Breast epithelium (tissue), 4 donors: ENCODE measurements around the gene CD300A. TPM values are rescaled to one million over a fixed set of nuclear protein-coding genes. Genes with fewer than 3 reads are reported as not detected.

Experiments
- DNase-seq, 2 donors: peaks; one replicate each; pipeline ENCODE4 v3.0.0-alpha.2; 2019; ENCODE audit warnings: low spot score in 2 of 2
- H3K27ac ChIP-seq, 2 donors: fragments of 200-600 bp; sonication (generic) in 1 of 2; one replicate each; pipeline ENCODE4 v1.5.1; 2016 to 2019; ENCODE audit warnings: mild to moderate bottlenecking in 1 of 2
- H3K27me3 ChIP-seq, 2 donors: fragments of 200-600 bp; sonication (generic) in 1 of 2; one replicate each; pipeline versions ENCODE4 v1.5.1 to v1.6.0; 2017 to 2019; ENCODE audit warnings: control low read depth in 1 of 2, mild to moderate bottlenecking in 1 of 2
- H3K36me3 ChIP-seq: fragments of 200-600 bp; one replicate; pipeline ENCODE4 v1.5.1; 2019
- H3K4me1 ChIP-seq, 2 donors: fragments of 200-600 bp; sonication (generic); one replicate each; pipeline ENCODE4 v1.5.1; 2016 to 2019; ENCODE audit warnings: control low read depth in 1 of 2
- H3K4me3 ChIP-seq, 3 donors: fragments of 200-600 bp; sonication (generic); 1 replicate in 2 of 3; 2 replicates in 1 of 3; pipeline ENCODE4 v1.5.1; 2016 to 2019; ENCODE audit warnings: mild to moderate bottlenecking in 3 of 3, moderate library complexity in 2 of 3
- H3K9me3 ChIP-seq, 2 donors: fragments of 200-600 bp; sonication (generic) in 1 of 2; one replicate each; pipeline ENCODE4 v1.5.1; 2016 to 2019; ENCODE audit warnings: control low read depth in 1 of 2
- POLR2A ChIP-seq: fragments of 450-650 bp; IDR thresholded peaks from one replicate; pipeline ENCODE4 v1.6.1; 2016; ENCODE audit warnings: antibody characterized with exemption, mild to moderate bottlenecking, moderate library complexity
- POLR2AphosphoS5 ChIP-seq, 3 donors: sonication (generic); formaldehyde crosslinking; IDR thresholded peaks; one replicate each; pipeline ENCODE4 v1.6.1; 2017; ENCODE audit warnings: antibody characterized with exemption in 3 of 3
- intact Hi-C: fragments of 100-400 bp; cut with DNase I; formaldehyde crosslinking; loops from one replicate; pipeline ENCODE4 v1.15.1; 2023; ENCODE audit warnings: low total_unique reads
- total RNA-seq, 3 donors: library from RNA; depleted of rRNA; stranded (reverse); fragments of >200 nt; gene quantifications; one replicate each; pipeline ENCODE4 v1.1.0, GENCODE V29; 2016
- TF ChIP-seq, protein P1 (sequence below), 3 donors: fragments of 450-650 bp; IDR thresholded peaks; one replicate each; pipeline ENCODE4 v1.5.1; 2016 to 2017; ENCODE audit warnings: antibody characterized with exemption in 3 of 3, mild to moderate bottlenecking in 3 of 3, moderate library complexity in 3 of 3

Gene CD300A
- total RNA-seq, 3 donors from 2014 or later, result 6.2 to 15.7 (median 10.2) TPM

DNA sequence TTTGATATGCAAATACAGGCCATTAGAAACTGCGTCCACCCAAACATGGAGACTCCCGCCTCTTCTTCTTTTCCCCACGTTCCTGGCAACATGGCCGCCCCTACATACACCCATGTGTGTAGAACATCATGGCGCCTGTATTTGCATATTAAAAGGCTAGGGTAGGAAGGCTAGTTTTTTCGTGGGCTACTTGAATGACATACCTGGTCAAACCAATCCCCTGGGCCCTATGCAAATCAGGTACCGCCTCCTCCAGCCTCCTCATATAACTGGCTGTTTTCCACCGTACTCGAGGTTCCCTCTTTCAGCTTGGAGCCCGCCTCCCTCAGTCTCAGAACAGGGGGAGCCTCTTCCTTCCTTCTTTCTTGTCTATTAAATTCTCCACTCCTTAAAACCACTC, 65.7 kb downstream of the CD300A start:
- Histone ChIP-seq H3K4me3 (no peak overlapping the region), H3K27me3 (no peaks in the 10 kb centered on the region), H3K36me3 (no peaks in the 10 kb centered on the region), H3K9me3 (no peaks in the 10 kb centered on the region), H3K27ac (no peak overlapping the region), H3K4me1 (no peaks in the 10 kb centered on the region)
- DNase-seq, result peak in 1 of 2 donors; percentile 17
- intact Hi-C loops, result no loop called here
- TF ChIP-seq POLR2A, result no peak
- no peak for TF ChIP-seq POLR2AphosphoS5 (IDR thresholded peaks at IDR 0.05)
- TF ChIP-seq, protein P1, sequence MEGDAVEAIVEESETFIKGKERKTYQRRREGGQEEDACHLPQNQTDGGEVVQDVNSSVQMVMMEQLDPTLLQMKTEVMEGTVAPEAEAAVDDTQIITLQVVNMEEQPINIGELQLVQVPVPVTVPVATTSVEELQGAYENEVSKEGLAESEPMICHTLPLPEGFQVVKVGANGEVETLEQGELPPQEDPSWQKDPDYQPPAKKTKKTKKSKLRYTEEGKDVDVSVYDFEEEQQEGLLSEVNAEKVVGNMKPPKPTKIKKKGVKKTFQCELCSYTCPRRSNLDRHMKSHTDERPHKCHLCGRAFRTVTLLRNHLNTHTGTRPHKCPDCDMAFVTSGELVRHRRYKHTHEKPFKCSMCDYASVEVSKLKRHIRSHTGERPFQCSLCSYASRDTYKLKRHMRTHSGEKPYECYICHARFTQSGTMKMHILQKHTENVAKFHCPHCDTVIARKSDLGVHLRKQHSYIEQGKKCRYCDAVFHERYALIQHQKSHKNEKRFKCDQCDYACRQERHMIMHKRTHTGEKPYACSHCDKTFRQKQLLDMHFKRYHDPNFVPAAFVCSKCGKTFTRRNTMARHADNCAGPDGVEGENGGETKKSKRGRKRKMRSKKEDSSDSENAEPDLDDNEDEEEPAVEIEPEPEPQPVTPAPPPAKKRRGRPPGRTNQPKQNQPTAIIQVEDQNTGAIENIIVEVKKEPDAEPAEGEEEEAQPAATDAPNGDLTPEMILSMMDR (IDR thresholded peaks at IDR 0.05), result no peak

Other genes with a start within 250 kb of the CD300A start
- gene DNAI2, start 192.4 kb upstream of the CD300A start, total RNA-seq, result not detected
- gene KIF19, start 140.4 kb upstream of the CD300A start, total RNA-seq, result 1 to 10 TPM in 1 of 3 donors, under 1 TPM in 2; 0.16 to 1.3 (median 0.44) TPM
- not detected for gene BTBD17, start 104.8 kb upstream of the CD300A start, total RNA-seq
- not detected for gene GPR142, start 99.1 kb upstream of the CD300A start, total RNA-seq
- gene GPRC5C, start 34.5 kb upstream of the CD300A start, total RNA-seq, result 10 to 100 TPM; 24.3 to 69.2 (median 40.3) TPM
- gene CD300LB, start 64.8 kb downstream of the CD300A start, total RNA-seq, result under 1 TPM in 2 of 3 donors, not detected in 1; 0.32 to 0.88 TPM
- gene CD300C, start 79.5 kb downstream of the CD300A start, total RNA-seq, result 1 to 10 TPM in 1 of 3 donors, under 1 TPM in 2; 0.33 to 2.1 (median 0.59) TPM
- 1 to 10 TPM in 1 of 3 donors, not detected in 2; 1.5 TPM for gene CD300H, start 100.9 kb downstream of the CD300A start, total RNA-seq
- not detected for gene CD300LD, start 125.6 kb downstream of the CD300A start, total RNA-seq
- gene CD300E, start 157.1 kb downstream of the CD300A start, total RNA-seq, result under 1 TPM; under 0.01 to 0.32 (median 0.29) TPM
- 1 to 10 TPM in 1 of 3 donors, under 1 TPM in 2; 0.32 to 2.0 (median 0.98) TPM for gene CD300LF, start 246.3 kb downstream of the CD300A start, total RNA-seq